Measurements from ENCODE around the gene MCC.

GRCh38 chr5:113192541-113192940 lies 295.7 kb downstream of the MCC start:
- TF ChIP-seq CTCF (IDR thresholded peaks at IDR 0.05) (no peak), POLR2A (IDR thresholded peaks at IDR 0.05) (no peak)
